Panc1 (cell line): ENCODE measurements around the gene UBL7. TPM values are rescaled to one million over a fixed set of nuclear protein-coding genes. Genes with fewer than 3 reads are reported as not detected.

ENCODE experiments used
- ATAC-seq: fragments of 200-7000 bp; cut with Tn5 transposase; 2 replicates; pipeline ENCODE4 v1.9.1; 2020; ENCODE audit warnings: mild to moderate bottlenecking, moderate library complexity
- BruUV-seq: library from RNA; stranded (reverse); fragments of 400-500 nt; replicated peaks from 2 replicates; lab custom pipeline; 2021; lab: Mats Ljungman, UMichigan
- CTCF ChIA-PET: fragments of 300-600 bp; sonication (Branson Sonifier 250); formaldehyde crosslinking; loops from one replicate; lab custom pipeline; 2022; ENCODE audit warnings: antibody characterized with exemption; lab: Charles Lee
- POLR2A ChIA-PET: fragments of 300-600 bp; sonication (Branson Sonifier 250); formaldehyde crosslinking; loops from one replicate; lab custom pipeline; 2022; ENCODE audit warnings: antibody characterized with exemption; lab: Charles Lee
- DNase-seq: peaks from one replicate; pipeline ENCODE4 v3.0.0-alpha.2; 2010; ENCODE audit warnings: low read depth, low spot score
- H3K27ac ChIP-seq: 2 replicates; pipeline ENCODE4 v1.5.1; 2011; ENCODE audit warnings: mild to moderate bottlenecking, low read length, inconsistent platforms
- H3K27me3 ChIP-seq: fragments of 200-500 bp; sonication (Bioruptor generic); 2 replicates; pipeline ENCODE4 v1.6.0; 2014; ENCODE audit warnings: low read length, inconsistent platforms; ENCODE audit not compliant: control insufficient read depth, insufficient read depth
- H3K36me3 ChIP-seq: fragments of 200-500 bp; sonication (Bioruptor generic); 2 replicates; pipeline ENCODE4 v1.5.1; 2014; ENCODE audit warnings: inconsistent platforms, mild to moderate bottlenecking, low read length, moderate library complexity; ENCODE audit not compliant: control insufficient read depth, insufficient read depth
- H3K4me1 ChIP-seq: 2 replicates; pipeline ENCODE4 v1.5.1; 2011; ENCODE audit warnings: inconsistent platforms, mild to moderate bottlenecking, low read length, moderate library complexity; ENCODE audit not compliant: control insufficient read depth, insufficient read depth
- H3K4me3 ChIP-seq, 2 experiments: 2 replicates each; pipeline ENCODE4 v1.5.1; 2011 to 2012; ENCODE audit warnings: low read depth in 2 of 2, low read length in 2 of 2, mild to moderate bottlenecking in 2 of 2, inconsistent platforms in 1 of 2, moderate library complexity in 1 of 2
- H3K9me3 ChIP-seq: fragments of 200-500 bp; sonication (Bioruptor generic); 2 replicates; pipeline ENCODE4 v1.5.1; 2014; ENCODE audit warnings: low read depth, mild to moderate bottlenecking, inconsistent platforms, low read length, moderate library complexity; ENCODE audit not compliant: control insufficient read depth, insufficient read depth
- CTCF ChIP-seq: fragments of 450-650 bp; IDR thresholded peaks from 2 replicates; pipeline ENCODE4 v1.5.1; 2017; ENCODE audit warnings: mild to moderate bottlenecking
- POLR2AphosphoS5 ChIP-seq: IDR thresholded peaks from 2 replicates; pipeline ENCODE4 v1.6.1; 2012; ENCODE audit warnings: mild to moderate bottlenecking, low read depth, low read length, moderate library complexity
- REST ChIP-seq, 2 experiments: IDR thresholded peaks; 2 replicates each; pipeline ENCODE4 v1.6.1; 2011 to 2012; ENCODE audit warnings: low read depth in 2 of 2, control low read depth in 1 of 2, low read length in 1 of 2, mild to moderate bottlenecking in 1 of 2, moderate library complexity in 1 of 2; ENCODE audit not compliant: insufficient read depth in 1 of 2
- SIN3A ChIP-seq: IDR thresholded peaks from 2 replicates; pipeline ENCODE4 v1.6.1; 2012; ENCODE audit warnings: low read depth, mild to moderate bottlenecking, low read length, moderate library complexity, borderline replicate concordance; ENCODE audit not compliant: insufficient read depth
- TCF7L2 ChIP-seq: IDR thresholded peaks from 2 replicates; pipeline ENCODE4 v1.6.1; 2011; ENCODE audit warnings: mild to moderate bottlenecking, low read depth, low read length, inconsistent platforms
- in situ Hi-C: cut with HindIII; loops from 2 replicates; pipeline ENCODE4 v1.10.0; 2016; ENCODE audit warnings: low sequenced_read_pairs, low pct_unique_long_range_greater_than_20kb
- intact Hi-C: fragments of 100-400 bp; cut with micrococcal nuclease; formaldehyde crosslinking; loops from one replicate; pipeline ENCODE4 v1.10.0; 2022; ENCODE audit not compliant: unreplicated experiment
- total RNA-seq: library from RNA; stranded (reverse); gene quantifications from one replicate; pipeline ENCODE4 v1.2.1, GENCODE V29; 2021; ENCODE audit not compliant: unreplicated experiment

The UBL7 gene
- total RNA-seq, 1 experiment from 2014 or later, result 68.5 TPM

GRCh38 chr15:74424901-74425528 lies 35.9 kb downstream of the UBL7 start:
- no peak overlapping the region for H3K4me3 ChIP-seq
- peaks cover 70% of the 10 kb centered on the region for H3K4me1 ChIP-seq
- ATAC-seq (no peak), DNase-seq (no peak)
- intact Hi-C loops, result no loop called here
- H3K9me3 ChIP-seq, result no peaks in the 10 kb centered on the region
- in situ Hi-C loops, result no loop called here
- TF ChIP-seq TCF7L2 (no peak), REST (IDR thresholded peaks at IDR 0.05; ENCODE audit: insufficient read depth in 1 of 2, low read depth in 2 of 2, low read length in 1 of 2) (no peak), POLR2AphosphoS5 (no peak), CTCF (no peak), SIN3A (no peak)
- H3K36me3 ChIP-seq, result no peaks in the 10 kb centered on the region
- H3K27me3 ChIP-seq, result no peaks in the 10 kb centered on the region
- POLR2A ChIA-PET, result interaction anchor here (0.6 kb wide), 1 partner anchor 246 kb away, joined by 3 read pairs; no protein-coding TSS in a partner anchor
- H3K27ac ChIP-seq, result no peak overlapping the region; the same call in 1 of the 2 replicates
- CTCF ChIA-PET, result no interaction called here
- BruUV-seq, result no TSS peak

- no TSS peak for BruUV-seq
- intact Hi-C loops, result no loop called here
- Histone ChIP-seq H3K36me3 (no peaks in the 10 kb centered on the region), H3K4me3 (no peak overlapping the region), H3K4me1 (peaks cover 62% of the 10 kb centered on the region), H3K27ac (peak overlapping the region; percentile 74), H3K9me3 (no peaks in the 10 kb centered on the region), H3K27me3 (no peaks in the 10 kb centered on the region)
- TF ChIP-seq POLR2AphosphoS5, result no peak
- no peak for TF ChIP-seq SIN3A
- TF ChIP-seq TCF7L2, result no peak
- TF ChIP-seq REST (IDR thresholded peaks at IDR 0.05; ENCODE audit: insufficient read depth in 1 of 2, low read depth in 2 of 2, low read length in 1 of 2), result no peak
- no peak for TF ChIP-seq CTCF
- no peak for DNase-seq
- in situ Hi-C loops, result no loop called here
- ChIA-PET POLR2A (interaction anchor here (0.7 kb wide), 1 partner anchor 8 kb away, joined by 3 read pairs; no protein-coding TSS in a partner anchor), CTCF (no interaction called here)
- ATAC-seq, result peak; percentile 2; the same call in 1 of the 2 replicates
Observed at GRCh38 chr15:74423431-74424257, 37.3 kb downstream of the UBL7 start.
